K562 (cell line): ENCODE measurements around the gene FBXO21. TPM values are rescaled to one million over a fixed set of nuclear protein-coding genes. Genes with fewer than 3 reads are reported as not detected.
A peak's percentile ranks its signal among the peaks of the same experiment; 100 is the strongest.

Source experiments
- ATAC-seq: fragments of 200-7000 bp; cut with Tn5 transposase; 3 replicates; pipeline ENCODE4 v1.9.1; 2020; ENCODE audit warnings: moderate library complexity
- BruUV-seq: library from RNA; stranded (reverse); fragments of 400-500 nt; replicated peaks from 2 replicates; lab custom pipeline; 2021; lab: Mats Ljungman, UMichigan
- CTCF ChIA-PET: fragments of 300-600 bp; formaldehyde crosslinking; extraction: SDS; loops from one replicate; lab custom pipeline; 2021; ENCODE audit warnings: low intra/inter-chr PET ratio; lab: Yijun Ruan, JAX
- POLR2A ChIA-PET: fragments of 300-600, 350-650 bp; sonication (Branson Sonifier 250); formaldehyde crosslinking; extraction: SDS; loops from one replicate; lab custom pipeline; 2021; ENCODE audit warnings: antibody characterized with exemption, inconsistent platforms; lab: Yijun Ruan, JAX
- DNase-seq, 4 experiments: peaks; one replicate each; pipeline versions ENCODE4 v3.0.0 to v3.0.0-alpha.2; 2011 to 2018; ENCODE audit warnings: low spot score in 3 of 4, mixed read lengths in 3 of 4; ENCODE audit errors: extremely low read depth in 1 of 4
- FAIRE-seq: peaks from 2 replicates; lab custom pipeline; 2011; peaks lifted over from hg19 to GRCh38; lab: Jason Lieb, UNC
- H2AFZ ChIP-seq: 2 replicates; pipeline ENCODE4 v1.6.0; 2011; ENCODE audit warnings: low read depth, low read length, control low read depth, inconsistent platforms
- H3K27ac ChIP-seq: fragments of 200-600 bp; 3 replicates; pipeline ENCODE4 v1.8.0; 2011; ENCODE audit warnings: low read depth, mild to moderate bottlenecking, control low read depth, inconsistent platforms, low read length, moderate library complexity, mixed read lengths; ENCODE audit errors: extremely low read depth
- H3K27me3 ChIP-seq, 2 experiments: fragments of 300-600 bp in 1 of 2; 2 replicates in 1 of 2; 3 replicates in 1 of 2; pipeline versions ENCODE4 v1.6.0 to v1.8.0; 2011; ENCODE audit warnings: inconsistent platforms in 2 of 2, low read length in 2 of 2, mild to moderate bottlenecking in 1 of 2, mixed read lengths in 1 of 2, moderate library complexity in 1 of 2; ENCODE audit not compliant: control insufficient read depth in 2 of 2, insufficient read depth in 2 of 2
- H3K36me3 ChIP-seq: fragments of 300-600 bp; 3 replicates; pipeline ENCODE4 v1.8.0; 2011; ENCODE audit warnings: mild to moderate bottlenecking, low read length, inconsistent platforms; ENCODE audit not compliant: control insufficient read depth, insufficient read depth
- H3K4me1 ChIP-seq, 2 experiments: fragments of 200-600 bp in 1 of 2; replicated peaks in 1 of 2; 2 replicates in 1 of 2; 3 replicates in 1 of 2; pipeline versions ENCODE4 v1.5.1 to v1.8.0; 2011; ENCODE audit warnings: inconsistent platforms in 2 of 2, low read length in 2 of 2, mild to moderate bottlenecking in 1 of 2, mixed read lengths in 1 of 2, moderate library complexity in 1 of 2; ENCODE audit not compliant: control insufficient read depth in 2 of 2, insufficient read depth in 2 of 2
- H3K4me2 ChIP-seq: 2 replicates; pipeline ENCODE4 v1.6.1; 2011; ENCODE audit warnings: low read length, control low read depth, inconsistent platforms, mixed read lengths; ENCODE audit not compliant: insufficient read depth
- H3K4me3 ChIP-seq: fragments of 200-600 bp; sonication (generic), shearing (Covaris generic); 2 replicates; pipeline ENCODE4 v1.5.1; 2016; ENCODE audit warnings: control low read depth, inconsistent platforms
- H3K79me2 ChIP-seq: fragments of 200-600 bp; 3 replicates; pipeline ENCODE4 v1.8.0; 2011; ENCODE audit warnings: low read length, inconsistent platforms; ENCODE audit not compliant: control insufficient read depth, insufficient read depth
- H3K9ac ChIP-seq, 2 experiments: 2 replicates each; pipeline versions ENCODE4 v1.6.0 to v1.6.1; 2011; ENCODE audit warnings: low read depth in 2 of 2, low read length in 2 of 2, control low read depth in 1 of 2, inconsistent platforms in 1 of 2, mild to moderate bottlenecking in 1 of 2, mixed read lengths in 1 of 2; ENCODE audit not compliant: insufficient read depth in 1 of 2
- H3K9me1 ChIP-seq: one replicate; pipeline ENCODE4 v1.6.0; 2011; ENCODE audit warnings: inconsistent platforms, mild to moderate bottlenecking, low read length, moderate library complexity; ENCODE audit not compliant: control insufficient read depth, insufficient read depth
- H3K9me3 ChIP-seq: replicated peaks from 2 replicates; pipeline ENCODE4 v1.5.1; 2011; ENCODE audit warnings: low read depth, low read length, inconsistent platforms; ENCODE audit not compliant: control insufficient read depth, insufficient read depth
- H4K20me1 ChIP-seq: replicated peaks from 2 replicates; pipeline ENCODE4 v1.6.1; 2011; ENCODE audit warnings: low read length, inconsistent platforms, mixed read lengths; ENCODE audit not compliant: control insufficient read depth, insufficient read depth
- CAMTA2 ChIP-seq: fragments of 250-450 bp; sonication (Bioruptor Pico); conservative IDR thresholded peaks from 2 replicates; pipeline ENCODE4 v1.5.1; 2022
- CEBPB ChIP-seq: fragments of 450-650 bp; IDR thresholded peaks from 2 replicates; pipeline ENCODE4 v1.6.1; 2016; ENCODE audit warnings: missing genetic modification characterization, missing compliant biosample characterization
- CEBPG ChIP-seq, 3 experiments: fragments of 200-800 bp in 1 of 3; sonication (Bioruptor generic) in 1 of 3; sonication (generic) in 1 of 3; formaldehyde crosslinking in 1 of 3; IDR thresholded peaks in 2 of 3; conservative IDR thresholded peaks in 1 of 3; 2 replicates each; pipeline versions ENCODE4 v1.6.1 to v1.8.0; 2016 to 2022; ENCODE audit warnings: missing compliant biosample characterization in 2 of 3, missing genetic modification characterization in 2 of 3, mild to moderate bottlenecking in 1 of 3, missing genetic modification reagents in 1 of 3
- CTBP1 ChIP-seq: fragments of 450-650 bp; IDR thresholded peaks from 2 replicates; pipeline ENCODE4 v1.6.1; 2016; ENCODE audit warnings: borderline replicate concordance
- DACH1 ChIP-seq: fragments of 450-650 bp; IDR thresholded peaks from 2 replicates; pipeline ENCODE4 v1.6.1; 2018; ENCODE audit not compliant: partially characterized antibody
- ESRRA ChIP-seq: fragments of 450-650 bp; IDR thresholded peaks from 2 replicates; pipeline ENCODE4 v1.6.1; 2014; ENCODE audit warnings: low read depth, mild to moderate bottlenecking, moderate library complexity, borderline replicate concordance
- LEF1 ChIP-seq: fragments of 450-650 bp; IDR thresholded peaks from 2 replicates; pipeline ENCODE4 v1.6.1; 2016; ENCODE audit warnings: mild to moderate bottlenecking
- NFE2 ChIP-seq: IDR thresholded peaks from 2 replicates; pipeline ENCODE4 v1.6.1; 2014; ENCODE audit warnings: antibody characterized with exemption, low read depth
- PCBP2 ChIP-seq: fragments of 200-400 bp; formaldehyde crosslinking; IDR thresholded peaks from 2 replicates; pipeline ENCODE4 v1.6.1; 2018; ENCODE audit warnings: low read length, low read depth, mild to moderate bottlenecking, moderate library complexity; ENCODE audit not compliant: poor library complexity, severe bottlenecking
- TCF7 ChIP-seq: sonication (generic); IDR thresholded peaks from 2 replicates; pipeline ENCODE4 v1.6.1; 2016; ENCODE audit warnings: antibody characterized with exemption, borderline replicate concordance
- TEAD2 ChIP-seq: fragments of 450-650 bp; IDR thresholded peaks from 2 replicates; pipeline ENCODE4 v1.6.1; 2016; ENCODE audit warnings: missing genetic modification characterization, control low read depth, missing compliant biosample characterization
- THAP7 ChIP-seq: fragments of 250-450 bp; sonication (Bioruptor Pico); IDR thresholded peaks from 2 replicates; pipeline ENCODE4 v1.5.0; 2021
- THRAP3 ChIP-seq: fragments of 450-650 bp; IDR thresholded peaks from 2 replicates; pipeline ENCODE4 v1.6.1; 2016; ENCODE audit warnings: mild to moderate bottlenecking, inconsistent platforms, borderline replicate concordance
- TSC22D4 ChIP-seq: fragments of 450-650 bp; IDR thresholded peaks from 2 replicates; pipeline ENCODE4 v1.6.1; 2016; ENCODE audit warnings: missing genetic modification characterization, missing biosample characterization, control low read depth
- WHSC1 ChIP-seq: IDR thresholded peaks from one replicate; pipeline ENCODE4 v1.6.1; 2012; ENCODE audit warnings: low read length, control low read depth, inconsistent platforms
- ZBTB12 ChIP-seq: fragments of 250-450 bp; sonication (Bioruptor Pico); IDR thresholded peaks from 2 replicates; pipeline ENCODE4 v1.4.0; 2020
- ZBTB2 ChIP-seq: fragments of 450-650 bp; IDR thresholded peaks from 2 replicates; pipeline ENCODE4 v1.6.1; 2016; ENCODE audit warnings: antibody characterized with exemption
- ZEB2 ChIP-seq: fragments of 450-650 bp; IDR thresholded peaks from 2 replicates; pipeline ENCODE4 v1.6.1; 2016
- ZNF174 ChIP-seq: fragments of 250-450 bp; sonication (Bioruptor Pico); IDR thresholded peaks from 2 replicates; pipeline ENCODE4 v1.4.0; 2020; ENCODE audit warnings: mild to moderate bottlenecking
- ZNF184 ChIP-seq: sonication (generic); formaldehyde crosslinking; IDR thresholded peaks from 2 replicates; pipeline ENCODE4 v1.5.0; 2020; ENCODE audit warnings: missing genetic modification reagents
- ZNF197 ChIP-seq: fragments of 200-800 bp; sonication (Bioruptor generic); IDR thresholded peaks from 2 replicates; pipeline ENCODE4 v1.6.1; 2016; ENCODE audit warnings: low read depth, missing genetic modification characterization, missing compliant biosample characterization
- ZNF347 ChIP-seq: fragments of 450-650 bp; formaldehyde crosslinking; IDR thresholded peaks from 2 replicates; pipeline ENCODE4 v1.4.0; 2020; ENCODE audit warnings: low read depth, mild to moderate bottlenecking, moderate library complexity
- WGBS: fragments of 100-300 bp; shearing (Covaris generic); methylation state at CpG from one replicate; pipeline ENCODE4 v1.1.6; 2016; ENCODE audit warnings: low coverage, mixed read lengths; ENCODE audit not compliant: insufficient coverage; ENCODE audit errors: missing lambda C conversion rate; 5-methylcytosine and 5-hydroxymethylcytosine counted together
- in situ Hi-C: fragments of 300-500 bp; cut with MboI; formaldehyde crosslinking; loops from 4 replicates; pipeline ENCODE4 v1.15.0; 2018; ENCODE audit warnings: inconsistent platforms, mixed read lengths
- intact Hi-C: fragments of 100-400 bp; cut with micrococcal nuclease; formaldehyde crosslinking; loops from 2 replicates; pipeline ENCODE4 v1.14.2; 2022
- polyA plus RNA-seq, 8 experiments: library from polyadenylated mRNA; depleted of rRNA in 4 of 8; stranded (reverse) in 5 of 8; unstranded in 3 of 8; fragments of >200 nt; fragmentation: Nextera tagmentation in 2 of 8; fragmentation: Illumina TruSeq in 1 of 8; extraction: Ambion mirVana in 2 of 8; extraction: Trizol in 1 of 8; gene quantifications; 2 replicates each; pipeline versions ENCODE4 v1.2.1 to v1.2.3, GENCODE V29; 2011 to 2014; ENCODE audit warnings: inconsistent platforms in 1 of 8, missing spikeins in 1 of 8
- total RNA-seq, 7 experiments: library from RNA; depleted of rRNA in 6 of 7; stranded (reverse); fragments of >200 nt in 6 of 7; fragmentation: Illumina TruSeq in 2 of 7; extraction: Trizol in 2 of 7; gene quantifications; 2 replicates each; pipeline versions ENCODE4 v1.2.1 to v1.2.3, GENCODE V29; 2011 to 2021; ENCODE audit warnings: low replicate concordance in 1 of 7

The FBXO21 gene
- total and polyA plus RNA-seq, 9 of the 15 experiments (the other 6 are each of a cell fraction or from before 2014, with no cell fraction given) = 3.0 to 50.9 (median 9.1) TPM

GRCh38 chr12:117105902-117106301, 84.4 kb downstream of the FBXO21 start:
- no TSS peak for BruUV-seq
- H3K4me3 ChIP-seq = no peak overlapping the region
- no peak overlapping the region for H3K27ac ChIP-seq
- ATAC-seq (peak; percentile 62), DNase-seq (no peak), FAIRE-seq (no peak)
- H3K4me1 ChIP-seq = peaks cover 0 to 5% of the 10 kb centered on the region in 2 experiments; a peak in 3 of 5 replicates
- ChIA-PET POLR2A (interaction anchor here (0.7 kb wide), 1 partner anchor 213 kb away, joined by 3 read pairs; no protein-coding TSS in a partner anchor), CTCF (no interaction called here)
- H3K79me2 ChIP-seq = no peaks in the 10 kb centered on the region
- in situ Hi-C loops = no loop called here
- H2AFZ ChIP-seq = no peak overlapping the region
- no peak overlapping the region for H3K9ac ChIP-seq
- 8% methylated on average over 12 of the region's 12 CpGs for WGBS
- H4K20me1 ChIP-seq = no peaks in the 10 kb centered on the region; the same call in 1 of the 2 replicates
- no peaks in the 10 kb centered on the region; the same call in 1 of the 2 replicates for H3K9me3 ChIP-seq
- peaks cover 18 to 61% of the 10 kb centered on the region in 2 experiments; a peak in 4 of 5 replicates for H3K27me3 ChIP-seq
- no peak overlapping the region for H3K4me2 ChIP-seq
- intact Hi-C loops = no loop called here
- H3K36me3 ChIP-seq = no peaks in the 10 kb centered on the region
- H3K9me1 ChIP-seq = no peaks in the 10 kb centered on the region
- TF ChIP-seq ZBTB2 = no peak
- peak; percentile 54; the same call in 1 of the 2 replicates for TF ChIP-seq ZEB2
- TF ChIP-seq CTBP1 = peak; percentile 46; the same call in 1 of the 2 replicates
- no peak for TF ChIP-seq CAMTA2
- TF ChIP-seq CEBPB (tag) = peak; percentile 44; the same call in 1 of the 2 replicates
- no peak for TF ChIP-seq ZNF174 (CRISPR knock-in tag)
- no peak for TF ChIP-seq WHSC1
- peak; percentile 72; the same call in 1 of the 2 replicates for TF ChIP-seq LEF1
- peak; percentile 34; the same call in 1 of the 2 replicates for TF ChIP-seq ESRRA
- TF ChIP-seq PCBP2 = no peak
- no peak for TF ChIP-seq ZNF347 (CRISPR knock-in tag)
- TF ChIP-seq THRAP3 = no peak
- TF ChIP-seq DACH1 = no peak
- no peak for TF ChIP-seq ZNF184 (CRISPR knock-in tag)
- TF ChIP-seq TCF7 = peak; percentile 81; the same call in 1 of the 2 replicates
- no peak for TF ChIP-seq THAP7 (CRISPR knock-in tag)
- TF ChIP-seq CEBPG (CRISPR knock-in tag; IDR thresholded peaks at IDR 0.05) = peak; percentile 29; the same call in 1 of the 2 replicates
- TF ChIP-seq CEBPG (tag; conservative IDR thresholded peaks at IDR 0.05 in 1 of 2, IDR thresholded peaks at IDR 0.05 in 1 of 2) = peak; percentile 60 to 66
- no peak for TF ChIP-seq ZNF197 (CRISPR knock-in tag)
- TF ChIP-seq NFE2 = no peak
- no peak for TF ChIP-seq TEAD2 (tag)
- TF ChIP-seq ZBTB12 = no peak
- no peak for TF ChIP-seq TSC22D4
